Heart left ventricle (tissue), 13 donors: ENCODE results near the gene SNORC.

Experiments
- POLR2A ChIP-seq, 2 donors: fragments of 450-650 bp; IDR thresholded peaks; one replicate each; pipeline ENCODE4 v1.6.1; 2017; ENCODE audit warnings: antibody characterized with exemption in 2 of 2, mild to moderate bottlenecking in 2 of 2, moderate library complexity in 2 of 2
- TF ChIP-seq, protein P1 (sequence below), 12 donors: fragments of 200-600 bp; sonication (generic) in 4 of 12; IDR thresholded peaks; one replicate each; pipeline versions ENCODE4 v1.5.0 to v1.8.0; 2018 to 2022; ENCODE audit warnings: antibody characterized with exemption in 12 of 12, mild to moderate bottlenecking in 5 of 12
- donor health status: ischemic (EF 13 %, LVEDD 7.1; RV severe dilation, severe dysfunction).
- donor health status: DM: no; HTN: yes; CAD: no.
- donor health status: DM: no; HTN: no; CAD: no.
- donor health status: ischemic (EF 25% LVEDD 6.9; RV normal size, moderate dysfunction).
- donor health status: ischemic (EF 25% LVEDD 5.7; RV mildly dilated, moderate dysfunction).
- donor health status: ischemic (EF 35%, LVEDD 5.7; RV mildly dilated, moderate dysfunction).
- donor health status: nonischemic (EF 11% LVEDD 7.7; RV severe dilation, severe dysfunction).
- donor health status: DM: yes; HTN: yes; CAD: no.
- donor health status: PGD.
- donor health status: ischemic (EF 29% LVEDD 5.4; RV normal size, mild dysfunction).
- donor health status: nonischemic (EF 23%, LVEDD 6.1; RV moderate dilation, normal function).

DNA sequence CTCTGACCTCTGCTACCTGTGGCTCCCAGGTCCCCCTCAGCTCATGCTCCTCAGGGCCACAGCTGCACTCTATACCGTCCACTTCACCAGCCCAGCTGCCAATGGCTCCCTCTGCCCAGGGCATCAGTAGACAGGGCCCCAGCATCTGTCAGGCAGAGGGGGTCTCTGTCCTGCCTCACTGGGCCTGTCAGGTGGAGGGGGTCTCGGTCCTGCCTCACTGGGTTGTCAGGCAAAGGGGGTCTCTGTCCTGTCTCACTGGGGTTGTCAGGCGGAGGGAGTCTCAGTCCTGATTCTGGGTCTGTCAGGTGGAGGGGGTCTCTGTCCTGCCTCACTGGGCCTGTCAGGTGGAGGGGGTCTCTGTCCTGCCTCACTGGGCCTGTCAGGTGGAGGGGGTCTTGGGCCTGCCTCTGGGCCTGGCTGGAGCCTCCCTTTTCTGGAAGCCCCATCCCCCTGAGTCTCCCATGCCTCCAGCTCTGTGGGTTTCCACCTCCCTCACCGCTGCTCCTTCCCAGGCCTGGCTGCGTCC is 19.9 kb downstream of the SNORC start:
- TF ChIP-seq, protein P1, sequence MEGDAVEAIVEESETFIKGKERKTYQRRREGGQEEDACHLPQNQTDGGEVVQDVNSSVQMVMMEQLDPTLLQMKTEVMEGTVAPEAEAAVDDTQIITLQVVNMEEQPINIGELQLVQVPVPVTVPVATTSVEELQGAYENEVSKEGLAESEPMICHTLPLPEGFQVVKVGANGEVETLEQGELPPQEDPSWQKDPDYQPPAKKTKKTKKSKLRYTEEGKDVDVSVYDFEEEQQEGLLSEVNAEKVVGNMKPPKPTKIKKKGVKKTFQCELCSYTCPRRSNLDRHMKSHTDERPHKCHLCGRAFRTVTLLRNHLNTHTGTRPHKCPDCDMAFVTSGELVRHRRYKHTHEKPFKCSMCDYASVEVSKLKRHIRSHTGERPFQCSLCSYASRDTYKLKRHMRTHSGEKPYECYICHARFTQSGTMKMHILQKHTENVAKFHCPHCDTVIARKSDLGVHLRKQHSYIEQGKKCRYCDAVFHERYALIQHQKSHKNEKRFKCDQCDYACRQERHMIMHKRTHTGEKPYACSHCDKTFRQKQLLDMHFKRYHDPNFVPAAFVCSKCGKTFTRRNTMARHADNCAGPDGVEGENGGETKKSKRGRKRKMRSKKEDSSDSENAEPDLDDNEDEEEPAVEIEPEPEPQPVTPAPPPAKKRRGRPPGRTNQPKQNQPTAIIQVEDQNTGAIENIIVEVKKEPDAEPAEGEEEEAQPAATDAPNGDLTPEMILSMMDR (IDR thresholded peaks at IDR 0.05): no peak
- TF ChIP-seq POLR2A (IDR thresholded peaks at IDR 0.05): no peak
